Glutamatergic neuron (in vitro differentiated cells): ENCODE results near the gene GPR158. TPM values are rescaled to one million over a fixed set of nuclear protein-coding genes. Genes with fewer than 3 reads are reported as not detected.

Experiments used
- DNase-seq: peaks from one replicate; pipeline ENCODE4 v3.0.0; 2022
- H3K27ac Mint-ChIP-seq: one replicate; pipeline ENCODE4 v1.8.0; 2020; ENCODE audit warnings: mild to moderate bottlenecking, mixed read lengths, inconsistent platforms; ENCODE audit not compliant: unreplicated experiment
- H3K27me3 Mint-ChIP-seq: one replicate; pipeline ENCODE4 v1.8.0; 2020; ENCODE audit warnings: mild to moderate bottlenecking, moderate library complexity, mixed read lengths, inconsistent platforms; ENCODE audit not compliant: unreplicated experiment
- H3K36me3 Mint-ChIP-seq: one replicate; pipeline ENCODE4 v1.8.0; 2020; ENCODE audit warnings: mild to moderate bottlenecking, mixed read lengths, inconsistent platforms; ENCODE audit not compliant: unreplicated experiment
- H3K4me1 Mint-ChIP-seq: one replicate; pipeline ENCODE4 v1.8.0; 2020; ENCODE audit warnings: mild to moderate bottlenecking, low read depth, mixed read lengths, inconsistent platforms; ENCODE audit not compliant: unreplicated experiment
- H3K4me3 Mint-ChIP-seq: one replicate; pipeline ENCODE4 v1.8.0; 2020; ENCODE audit warnings: mild to moderate bottlenecking, mixed read lengths, inconsistent platforms; ENCODE audit not compliant: unreplicated experiment
- H3K9me3 Mint-ChIP-seq: one replicate; pipeline ENCODE4 v1.8.0; 2020; ENCODE audit warnings: mild to moderate bottlenecking, moderate library complexity, mixed read lengths, inconsistent platforms; ENCODE audit not compliant: unreplicated experiment
- CTCF ChIP-seq: fragments of 200-600 bp; sonication (generic); IDR thresholded peaks from one replicate; pipeline ENCODE4 v1.5.0; 2021; ENCODE audit not compliant: partially characterized antibody, unreplicated experiment
- total RNA-seq: library from RNA; stranded (reverse); fragmentation: NEBNext Ultra II Directional; extraction: Animal tissue kit (Norgen Biotek cat#: 25700); gene quantifications from one replicate; pipeline ENCODE4 v1.2.1, GENCODE V29; 2021; ENCODE audit not compliant: unreplicated experiment

Gene GPR158
- total RNA-seq, 1 donor from 2014 or later, result 2.6 TPM

- no peak for DNase-seq
- Mint-ChIP-seq H3K9me3 (no peaks in the 10 kb centered on the region), H3K4me3 (no peak overlapping the region), H3K4me1 (no peaks in the 10 kb centered on the region), H3K27me3 (no peaks in the 10 kb centered on the region), H3K36me3 (no peaks in the 10 kb centered on the region), H3K27ac (no peak overlapping the region)
- TF ChIP-seq CTCF, result no peak
Measured at GRCh38 chr10:25573316-25573715, 398.5 kb downstream of the GPR158 start.

- no peaks in the 10 kb centered on the region for H3K36me3 Mint-ChIP-seq
- H3K27me3 Mint-ChIP-seq, result no peaks in the 10 kb centered on the region
- H3K27ac Mint-ChIP-seq, result no peak overlapping the region
- H3K4me1 Mint-ChIP-seq, result no peaks in the 10 kb centered on the region
- H3K4me3 Mint-ChIP-seq, result no peak overlapping the region
- no peak for TF ChIP-seq CTCF
- DNase-seq, result no peak
- no peaks in the 10 kb centered on the region for H3K9me3 Mint-ChIP-seq
Measured at GRCh38 chr10:25575343-25575742, 400.5 kb downstream of the GPR158 start.

- no peak for TF ChIP-seq CTCF
- no peaks in the 10 kb centered on the region for H3K4me1 Mint-ChIP-seq
- H3K27ac Mint-ChIP-seq, result no peak overlapping the region
- no peaks in the 10 kb centered on the region for H3K9me3 Mint-ChIP-seq
- no peak overlapping the region for H3K4me3 Mint-ChIP-seq
- no peaks in the 10 kb centered on the region for H3K27me3 Mint-ChIP-seq
- H3K36me3 Mint-ChIP-seq, result no peaks in the 10 kb centered on the region
- no peak for DNase-seq
Measured at GRCh38 chr10:25578061-25578460, 403.3 kb downstream of the GPR158 start.

GRCh38 chr10:25582961-25583360, 408.2 kb downstream of the GPR158 start:
- H3K4me1 Mint-ChIP-seq, result no peaks in the 10 kb centered on the region
- no peak for DNase-seq
- H3K4me3 Mint-ChIP-seq, result no peak overlapping the region
- no peak overlapping the region for H3K27ac Mint-ChIP-seq
- H3K36me3 Mint-ChIP-seq, result no peaks in the 10 kb centered on the region
- no peak for TF ChIP-seq CTCF
- no peaks in the 10 kb centered on the region for H3K27me3 Mint-ChIP-seq
- no peaks in the 10 kb centered on the region for H3K9me3 Mint-ChIP-seq

- Mint-ChIP-seq H3K4me3 (no peak overlapping the region), H3K36me3 (peaks cover 6% of the 10 kb centered on the region), H3K27ac (no peak overlapping the region), H3K4me1 (no peaks in the 10 kb centered on the region), H3K27me3 (peaks cover 1% of the 10 kb centered on the region), H3K9me3 (no peaks in the 10 kb centered on the region)
- TF ChIP-seq CTCF, result no peak
- no peak for DNase-seq
Measured at GRCh38 chr10:25600651-25601050, 425.9 kb downstream of the GPR158 start.
